ENCODE data around the gene BTBD1. TPM values are rescaled to one million over a fixed set of nuclear protein-coding genes. Genes with fewer than 3 reads are reported as not detected.
"Not testable (repeated sequence)": the region's sequence is repeated elsewhere in the genome, so short reads cannot be mapped to it uniquely, and the experiment has no call there.

The BTBD1 gene
- total RNA-seq, 1 donor from 2014 or later: 37.8 TPM

DNA sequence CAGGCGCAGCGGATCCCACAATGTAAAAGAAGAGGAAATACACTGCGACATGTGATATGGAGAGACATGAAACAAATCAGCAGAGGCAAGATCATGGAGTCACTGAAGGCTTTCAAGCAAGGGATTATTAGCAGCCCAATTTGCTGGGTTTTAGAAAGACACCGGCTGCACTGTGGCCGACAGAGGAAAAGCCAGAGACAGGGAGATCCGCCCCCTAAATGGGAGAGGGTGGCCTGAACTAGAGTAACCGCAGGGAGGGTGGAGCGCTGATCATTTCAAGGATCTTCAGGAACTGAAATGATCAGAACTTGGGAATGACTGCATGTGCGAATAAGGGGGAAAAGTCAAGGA lies 55.0 kb downstream of the BTBD1 start:
- Mint-ChIP-seq H3K4me1 (peaks cover 34% of the 10 kb centered on the region), H3K27ac (ENCODE audit: unreplicated experiment) (peak overlapping the region; percentile 96), H3K27me3 (ENCODE audit: low read depth) (no peaks in the 10 kb centered on the region), H3K9me3 (peaks cover 12% of the 10 kb centered on the region), H3K4me3 (peak overlapping the region; percentile 94), H3K36me3 (ENCODE audit: low read depth) (peaks cover 34% of the 10 kb centered on the region)
- no peak for DNase-seq (ENCODE audit: low read depth, low spot score)
- TF ChIP-seq, protein P1, sequence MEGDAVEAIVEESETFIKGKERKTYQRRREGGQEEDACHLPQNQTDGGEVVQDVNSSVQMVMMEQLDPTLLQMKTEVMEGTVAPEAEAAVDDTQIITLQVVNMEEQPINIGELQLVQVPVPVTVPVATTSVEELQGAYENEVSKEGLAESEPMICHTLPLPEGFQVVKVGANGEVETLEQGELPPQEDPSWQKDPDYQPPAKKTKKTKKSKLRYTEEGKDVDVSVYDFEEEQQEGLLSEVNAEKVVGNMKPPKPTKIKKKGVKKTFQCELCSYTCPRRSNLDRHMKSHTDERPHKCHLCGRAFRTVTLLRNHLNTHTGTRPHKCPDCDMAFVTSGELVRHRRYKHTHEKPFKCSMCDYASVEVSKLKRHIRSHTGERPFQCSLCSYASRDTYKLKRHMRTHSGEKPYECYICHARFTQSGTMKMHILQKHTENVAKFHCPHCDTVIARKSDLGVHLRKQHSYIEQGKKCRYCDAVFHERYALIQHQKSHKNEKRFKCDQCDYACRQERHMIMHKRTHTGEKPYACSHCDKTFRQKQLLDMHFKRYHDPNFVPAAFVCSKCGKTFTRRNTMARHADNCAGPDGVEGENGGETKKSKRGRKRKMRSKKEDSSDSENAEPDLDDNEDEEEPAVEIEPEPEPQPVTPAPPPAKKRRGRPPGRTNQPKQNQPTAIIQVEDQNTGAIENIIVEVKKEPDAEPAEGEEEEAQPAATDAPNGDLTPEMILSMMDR (conservative IDR thresholded peaks at IDR 0.05): no peak

DNA sequence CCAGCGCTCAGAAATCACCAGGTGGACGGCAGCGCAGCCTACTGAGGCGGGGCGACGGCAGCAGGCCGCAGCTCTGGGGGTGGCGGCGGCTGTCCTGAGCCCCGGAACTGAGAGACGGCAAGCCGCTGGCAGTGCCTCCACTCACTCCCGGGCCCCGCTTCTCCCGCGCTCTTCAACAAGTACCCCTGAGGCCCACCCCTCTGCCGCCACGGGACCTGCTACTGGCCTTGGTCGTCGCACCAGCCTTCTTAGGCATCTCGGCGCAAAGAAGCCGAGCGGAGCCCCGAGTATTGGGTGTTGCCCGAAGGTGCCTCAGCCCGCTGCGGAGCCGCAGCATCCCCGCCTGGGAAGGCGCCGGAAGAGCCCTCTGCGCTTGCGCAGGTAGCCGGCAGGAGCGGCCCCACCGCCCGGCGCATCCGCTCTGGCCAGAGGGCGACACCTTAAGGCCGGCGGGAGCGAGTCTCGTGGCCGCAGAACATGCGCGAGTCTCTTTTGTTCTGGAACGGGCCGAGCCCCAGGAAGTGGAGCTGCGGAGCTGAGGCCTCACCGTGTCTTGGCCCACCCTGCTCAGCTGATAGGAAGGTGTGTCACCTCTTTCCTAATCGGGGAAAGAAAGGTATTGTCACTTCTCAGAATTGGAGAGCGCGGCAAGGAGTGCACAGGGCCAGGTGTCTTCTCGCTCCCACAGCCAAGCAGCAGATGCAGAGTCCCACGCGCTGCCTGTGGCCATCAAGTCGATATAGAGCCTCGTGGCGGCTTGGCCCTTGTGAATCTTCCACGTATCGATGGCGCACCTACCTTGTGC lies 55.6 kb downstream of the BTBD1 start, which contains the start of gene C15orf40:
Gene C15orf40, minus strand, starts transcription at position 369 of the 805 bp plus-strand sequence. Its CDS starts 32 bp downstream, at position 337.
- Mint-ChIP-seq H3K27me3 (ENCODE audit: low read depth) (no peaks in the 10 kb centered on the region), H3K9me3 (peaks cover 12% of the 10 kb centered on the region)

DNA sequence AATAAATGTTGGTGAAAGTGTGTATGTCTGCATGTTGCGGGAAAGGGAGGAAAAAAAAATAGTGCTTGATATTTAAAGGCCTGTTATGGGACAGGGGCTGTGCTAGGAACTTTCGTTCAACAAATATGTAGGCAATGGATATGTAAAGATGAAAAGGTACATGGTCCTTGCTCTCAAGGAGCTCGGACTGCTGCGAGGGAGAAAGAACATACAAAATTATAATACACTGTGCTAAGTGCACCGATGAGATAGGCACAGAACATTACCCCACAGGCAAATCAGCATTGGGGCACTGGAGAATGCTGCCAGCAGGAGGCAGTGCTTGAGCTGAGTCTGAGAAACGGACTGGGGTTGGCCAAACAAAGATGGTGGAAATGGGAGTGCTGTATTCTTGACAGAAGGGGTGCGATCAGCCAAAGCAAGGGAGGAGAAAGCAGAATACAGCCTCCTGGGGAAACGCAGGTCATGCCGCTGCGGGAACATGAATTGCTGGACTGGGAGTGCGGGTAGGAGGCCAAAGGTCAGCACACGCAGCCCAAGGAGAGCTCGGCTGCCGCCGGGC lies 56.3 kb downstream of the BTBD1 start:
- TF ChIP-seq, protein P1 (conservative IDR thresholded peaks at IDR 0.05): peak; percentile 86
- no peaks in the 10 kb centered on the region for H3K27me3 Mint-ChIP-seq (ENCODE audit: low read depth)

More for the DNA sequence above, 55.6 kb downstream of the BTBD1 start, which contains the start of gene C15orf40:
- peaks cover 34% of the 10 kb centered on the region for H3K36me3 Mint-ChIP-seq (ENCODE audit: low read depth)
- H3K27ac Mint-ChIP-seq (ENCODE audit: unreplicated experiment): peak within 1 kb of the TSS; percentile 96
- H3K4me3 Mint-ChIP-seq: peak within 1 kb of the TSS; percentile 94
- peak; percentile 76 for DNase-seq (ENCODE audit: low read depth, low spot score)
- TF ChIP-seq, protein P1 (conservative IDR thresholded peaks at IDR 0.05): peak; percentile 53
- H3K4me1 Mint-ChIP-seq: peaks cover 34% of the 10 kb centered on the region

DNA sequence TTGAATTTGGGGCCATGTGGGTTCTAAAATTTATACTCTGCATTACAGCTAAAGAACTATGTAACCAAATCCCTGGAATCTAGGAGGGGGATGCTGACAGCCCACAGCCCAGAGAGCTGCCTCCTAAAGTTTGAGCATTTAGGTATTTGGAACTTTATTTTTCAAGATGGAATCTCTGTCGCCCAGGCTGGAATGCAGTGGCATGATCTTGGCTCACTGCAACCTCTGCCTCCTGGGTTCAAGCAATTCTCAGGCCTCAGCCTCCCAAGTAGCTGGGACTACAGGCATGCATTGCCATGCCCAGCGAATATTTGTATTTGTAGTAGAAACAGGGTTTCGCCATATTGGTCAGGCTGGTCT lies 66.4 kb downstream of the BTBD1 start:
- not testable (repeated sequence) for DNase-seq (ENCODE audit: low read depth, low spot score); H3K9me3 Mint-ChIP-seq; H3K27me3 Mint-ChIP-seq (ENCODE audit: low read depth); H3K4me1 Mint-ChIP-seq; H3K36me3 Mint-ChIP-seq (ENCODE audit: low read depth); H3K4me3 Mint-ChIP-seq; H3K27ac Mint-ChIP-seq (ENCODE audit: unreplicated experiment)

More for the DNA sequence above, 56.3 kb downstream of the BTBD1 start:
- peaks cover 34% of the 10 kb centered on the region for H3K4me1 Mint-ChIP-seq
- H3K36me3 Mint-ChIP-seq (ENCODE audit: low read depth): peaks cover 34% of the 10 kb centered on the region
- DNase-seq (ENCODE audit: low read depth, low spot score): peak; percentile 69
- H3K9me3 Mint-ChIP-seq: peaks cover 12% of the 10 kb centered on the region
- H3K27ac Mint-ChIP-seq (ENCODE audit: unreplicated experiment): peak overlapping the region; percentile 91
- peak overlapping the region; percentile 94 for H3K4me3 Mint-ChIP-seq

DNA sequence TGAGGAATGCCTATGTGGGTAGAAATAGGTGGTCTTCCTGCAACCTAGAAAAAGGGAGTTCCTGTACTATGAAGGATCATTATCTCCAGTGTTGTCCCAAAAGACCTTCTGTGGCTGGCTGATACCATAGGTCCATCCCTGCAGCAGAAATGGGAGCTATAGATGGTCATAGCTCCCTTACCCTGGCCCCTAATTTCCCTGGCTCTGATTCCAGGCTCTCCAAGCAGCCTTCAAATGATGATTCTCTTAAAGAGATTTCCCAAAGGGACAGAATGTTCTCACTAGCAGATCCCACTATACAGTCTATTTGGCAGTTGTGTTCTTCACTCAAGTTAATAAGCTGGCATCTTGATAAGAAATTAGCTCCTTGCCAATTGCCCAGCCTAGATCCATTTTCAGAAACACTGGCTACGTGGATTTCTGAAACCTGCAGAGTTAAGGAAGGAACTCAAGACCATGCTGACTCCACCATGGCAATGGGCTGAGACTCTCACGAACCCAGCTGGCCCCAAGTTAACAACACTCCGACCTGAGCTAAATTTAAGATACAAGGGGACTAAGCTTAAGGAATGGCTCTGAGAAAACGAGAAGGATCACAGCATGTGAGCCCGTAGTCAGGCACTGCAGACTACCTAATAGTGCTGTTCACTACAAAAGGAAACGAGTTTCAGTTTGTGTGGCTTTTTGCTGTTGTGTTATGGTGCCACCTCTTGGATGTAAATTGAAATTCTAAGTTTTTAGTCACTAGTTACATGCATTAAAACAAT lies 67.0 kb downstream of the BTBD1 start:
- Mint-ChIP-seq H3K36me3 (ENCODE audit: low read depth) (peaks cover 3% of the 10 kb centered on the region), H3K27me3 (ENCODE audit: low read depth) (no peaks in the 10 kb centered on the region), H3K4me3 (no peak overlapping the region), H3K27ac (ENCODE audit: unreplicated experiment) (no peak overlapping the region), H3K4me1 (no peaks in the 10 kb centered on the region), H3K9me3 (no peaks in the 10 kb centered on the region)
- TF ChIP-seq, protein P1 (conservative IDR thresholded peaks at IDR 0.05): peak; percentile 70
- no peak for DNase-seq (ENCODE audit: low read depth, low spot score)
